Measurements from ENCODE around the gene TRAF1. TPM values are rescaled to one million over a fixed set of nuclear protein-coding genes. Genes with fewer than 3 reads are reported as not detected.

Gene TRAF1
- total RNA-seq, 1 experiment from 2014 or later: 4.7 TPM

DNA sequence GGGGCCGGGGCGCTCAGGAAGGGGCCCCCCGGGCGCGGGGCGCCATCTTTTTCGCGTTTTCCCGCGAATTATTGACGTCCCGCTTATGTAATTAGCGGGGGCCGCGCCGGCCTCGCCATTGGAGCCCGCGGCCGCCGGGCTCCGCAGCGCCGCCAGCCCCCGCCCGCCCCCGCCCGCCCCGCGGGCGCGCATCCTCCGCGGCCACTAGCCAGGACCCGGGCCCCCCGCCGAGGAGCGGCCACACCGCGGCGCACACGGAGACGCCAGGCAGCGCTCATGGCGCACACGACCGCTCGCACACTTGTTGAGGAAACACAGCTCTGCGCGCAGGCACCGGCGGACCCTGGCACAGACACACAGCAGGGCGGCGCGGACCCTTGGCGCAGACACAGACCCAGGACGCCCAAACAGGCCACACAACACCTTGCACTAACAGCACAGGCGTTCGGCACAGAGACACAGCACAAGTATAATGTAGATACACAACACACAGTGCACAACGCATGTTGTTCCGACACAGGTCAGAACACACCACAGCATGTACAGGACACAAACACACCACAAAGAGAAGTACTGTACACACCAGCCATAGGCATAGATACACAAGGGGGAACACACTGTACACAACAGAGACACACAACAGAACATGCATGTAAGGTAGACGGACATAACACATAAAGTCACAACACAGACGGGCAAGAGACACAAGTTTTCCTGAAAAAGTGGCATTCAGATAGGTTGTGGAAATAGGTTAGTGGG, 49.1 kb downstream of the TRAF1 start:
- Histone ChIP-seq H3K36me3 (ENCODE audit: control insufficient read depth, insufficient read depth, low read length) (no peaks in the 10 kb centered on the region; the same call in 1 of the 2 replicates), H3K27ac (ENCODE audit: low read length) (peak overlapping the region; percentile 91), H3K4me3 (ENCODE audit: low read depth in 2 of 2, low read length in 2 of 2) (peak overlapping the region; percentile 50 to 63), H3K9me3 (ENCODE audit: control insufficient read depth, insufficient read depth, low read depth, low read length) (no peaks in the 10 kb centered on the region), H3K27me3 (ENCODE audit: control insufficient read depth, insufficient read depth, low read length) (no peaks in the 10 kb centered on the region), H3K4me1 (ENCODE audit: control insufficient read depth, insufficient read depth, low read length) (peaks cover 38% of the 10 kb centered on the region)
- in situ Hi-C loops (cut with HindIII; ENCODE audit: low pct_unique_long_range_greater_than_20kb, low sequenced_read_pairs) (no loop called here), intact Hi-C loops (cut with micrococcal nuclease; ENCODE audit: unreplicated experiment) (loop anchor here (5.0 kb wide), 1 partner anchor 50 kb away; the partner anchor contains the start of gene TRAF1)
- DNase-seq (ENCODE audit: low read depth, low spot score): no peak
- CTCF ChIA-PET: no interaction called here
- no TSS peak for BruUV-seq (replicated peaks)
- POLR2A ChIA-PET: no interaction called here
- TF ChIP-seq SIN3A (IDR thresholded peaks at IDR 0.05; ENCODE audit: borderline replicate concordance, insufficient read depth, low read depth, low read length): no peak
- TF ChIP-seq POLR2AphosphoS5 (IDR thresholded peaks at IDR 0.05; ENCODE audit: low read depth, low read length): no peak
- TF ChIP-seq, protein P1, sequence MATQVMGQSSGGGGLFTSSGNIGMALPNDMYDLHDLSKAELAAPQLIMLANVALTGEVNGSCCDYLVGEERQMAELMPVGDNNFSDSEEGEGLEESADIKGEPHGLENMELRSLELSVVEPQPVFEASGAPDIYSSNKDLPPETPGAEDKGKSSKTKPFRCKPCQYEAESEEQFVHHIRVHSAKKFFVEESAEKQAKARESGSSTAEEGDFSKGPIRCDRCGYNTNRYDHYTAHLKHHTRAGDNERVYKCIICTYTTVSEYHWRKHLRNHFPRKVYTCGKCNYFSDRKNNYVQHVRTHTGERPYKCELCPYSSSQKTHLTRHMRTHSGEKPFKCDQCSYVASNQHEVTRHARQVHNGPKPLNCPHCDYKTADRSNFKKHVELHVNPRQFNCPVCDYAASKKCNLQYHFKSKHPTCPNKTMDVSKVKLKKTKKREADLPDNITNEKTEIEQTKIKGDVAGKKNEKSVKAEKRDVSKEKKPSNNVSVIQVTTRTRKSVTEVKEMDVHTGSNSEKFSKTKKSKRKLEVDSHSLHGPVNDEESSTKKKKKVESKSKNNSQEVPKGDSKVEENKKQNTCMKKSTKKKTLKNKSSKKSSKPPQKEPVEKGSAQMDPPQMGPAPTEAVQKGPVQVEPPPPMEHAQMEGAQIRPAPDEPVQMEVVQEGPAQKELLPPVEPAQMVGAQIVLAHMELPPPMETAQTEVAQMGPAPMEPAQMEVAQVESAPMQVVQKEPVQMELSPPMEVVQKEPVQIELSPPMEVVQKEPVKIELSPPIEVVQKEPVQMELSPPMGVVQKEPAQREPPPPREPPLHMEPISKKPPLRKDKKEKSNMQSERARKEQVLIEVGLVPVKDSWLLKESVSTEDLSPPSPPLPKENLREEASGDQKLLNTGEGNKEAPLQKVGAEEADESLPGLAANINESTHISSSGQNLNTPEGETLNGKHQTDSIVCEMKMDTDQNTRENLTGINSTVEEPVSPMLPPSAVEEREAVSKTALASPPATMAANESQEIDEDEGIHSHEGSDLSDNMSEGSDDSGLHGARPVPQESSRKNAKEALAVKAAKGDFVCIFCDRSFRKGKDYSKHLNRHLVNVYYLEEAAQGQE (IDR thresholded peaks at IDR 0.05; ENCODE audit: insufficient read depth in 1 of 2, low read depth in 2 of 2, low read length in 1 of 2): no peak
- no peak for TF ChIP-seq TCF7L2 (IDR thresholded peaks at IDR 0.05; ENCODE audit: low read depth, low read length)
- TF ChIP-seq, protein P2, sequence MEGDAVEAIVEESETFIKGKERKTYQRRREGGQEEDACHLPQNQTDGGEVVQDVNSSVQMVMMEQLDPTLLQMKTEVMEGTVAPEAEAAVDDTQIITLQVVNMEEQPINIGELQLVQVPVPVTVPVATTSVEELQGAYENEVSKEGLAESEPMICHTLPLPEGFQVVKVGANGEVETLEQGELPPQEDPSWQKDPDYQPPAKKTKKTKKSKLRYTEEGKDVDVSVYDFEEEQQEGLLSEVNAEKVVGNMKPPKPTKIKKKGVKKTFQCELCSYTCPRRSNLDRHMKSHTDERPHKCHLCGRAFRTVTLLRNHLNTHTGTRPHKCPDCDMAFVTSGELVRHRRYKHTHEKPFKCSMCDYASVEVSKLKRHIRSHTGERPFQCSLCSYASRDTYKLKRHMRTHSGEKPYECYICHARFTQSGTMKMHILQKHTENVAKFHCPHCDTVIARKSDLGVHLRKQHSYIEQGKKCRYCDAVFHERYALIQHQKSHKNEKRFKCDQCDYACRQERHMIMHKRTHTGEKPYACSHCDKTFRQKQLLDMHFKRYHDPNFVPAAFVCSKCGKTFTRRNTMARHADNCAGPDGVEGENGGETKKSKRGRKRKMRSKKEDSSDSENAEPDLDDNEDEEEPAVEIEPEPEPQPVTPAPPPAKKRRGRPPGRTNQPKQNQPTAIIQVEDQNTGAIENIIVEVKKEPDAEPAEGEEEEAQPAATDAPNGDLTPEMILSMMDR (IDR thresholded peaks at IDR 0.05): no peak; the same call in 1 of the 2 replicates
- peak; percentile 67 for ATAC-seq

DNA sequence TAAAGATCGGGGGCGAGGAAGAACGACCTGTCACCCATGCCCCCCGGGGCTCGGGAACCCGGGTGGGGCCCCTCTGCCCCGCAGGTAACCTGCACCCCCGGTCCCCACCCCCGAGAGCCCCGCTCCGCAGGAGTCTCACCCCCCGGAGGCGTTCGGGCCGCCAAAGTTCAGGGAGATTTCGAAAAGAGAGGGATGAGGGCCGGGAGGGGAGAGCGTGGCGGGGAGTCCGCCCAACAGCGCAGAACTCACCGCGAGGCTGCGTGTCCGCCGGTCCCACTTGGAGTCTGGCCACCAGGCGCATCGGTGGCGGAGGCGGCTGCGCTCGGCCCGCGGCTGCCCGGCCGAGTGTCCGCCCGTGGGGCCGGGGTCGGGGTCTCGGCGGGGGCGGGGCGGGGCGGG, 49.8 kb downstream of the TRAF1 start, which contains the start of gene PHF19:
PHF19 (minus strand) TSS at position 347 of the 399 bp plus-strand sequence. CDS start 2,447 bp downstream, outside the sequence.
- intact Hi-C loops (cut with micrococcal nuclease; ENCODE audit: unreplicated experiment): loop anchor here (5.0 kb wide), 1 partner anchor 50 kb away; the partner anchor contains the start of gene TRAF1
- no peak for TF ChIP-seq POLR2AphosphoS5 (IDR thresholded peaks at IDR 0.05; ENCODE audit: low read depth, low read length)
- no peak for TF ChIP-seq SIN3A (IDR thresholded peaks at IDR 0.05; ENCODE audit: borderline replicate concordance, insufficient read depth, low read depth, low read length)
- no peak for TF ChIP-seq TCF7L2 (IDR thresholded peaks at IDR 0.05; ENCODE audit: low read depth, low read length)
- TF ChIP-seq, protein P1 (IDR thresholded peaks at IDR 0.05; ENCODE audit: insufficient read depth in 1 of 2, low read depth in 2 of 2, low read length in 1 of 2): no peak
- TF ChIP-seq, protein P2 (IDR thresholded peaks at IDR 0.05): no peak
- peak within 1 kb of the TSS; percentile 57 to 68 for H3K4me3 ChIP-seq (ENCODE audit: low read depth in 2 of 2, low read length in 2 of 2)
- peaks cover 38% of the 10 kb centered on the region for H3K4me1 ChIP-seq (ENCODE audit: control insufficient read depth, insufficient read depth, low read length)
- peak; percentile 44 for ATAC-seq
- ChIA-PET POLR2A (interaction anchor here (0.6 kb wide), 1 partner anchor 83 kb away, joined by 5 read pairs; no protein-coding TSS in a partner anchor), CTCF (no interaction called here)
- BruUV-seq (replicated peaks): no TSS peak
- H3K27ac ChIP-seq (ENCODE audit: low read length): peak within 1 kb of the TSS; percentile 94
- no peaks in the 10 kb centered on the region; the same call in 1 of the 2 replicates for H3K36me3 ChIP-seq (ENCODE audit: control insufficient read depth, insufficient read depth, low read length)
- no peaks in the 10 kb centered on the region for H3K27me3 ChIP-seq (ENCODE audit: control insufficient read depth, insufficient read depth, low read length)
- in situ Hi-C loops (cut with HindIII; ENCODE audit: low pct_unique_long_range_greater_than_20kb, low sequenced_read_pairs): no loop called here
- DNase-seq (ENCODE audit: low read depth, low spot score): no peak
- no peaks in the 10 kb centered on the region for H3K9me3 ChIP-seq (ENCODE audit: control insufficient read depth, insufficient read depth, low read depth, low read length)

Measured in Panc1 (cell line).